LNCaP clone FGC (cell line): Measurements from ENCODE around the gene LRRC10B.

Experiments
- DNase-seq: peaks from one replicate; pipeline ENCODE4 v3.0.0-alpha.2; 2011; ENCODE audit warnings: low read depth
- H3K4me3 ChIP-seq: 2 replicates; pipeline ENCODE4 v1.5.1; 2011; ENCODE audit warnings: mild to moderate bottlenecking, low read depth, low read length, control low read depth
- TF ChIP-seq, protein P1 (sequence below): IDR thresholded peaks from 2 replicates; pipeline ENCODE4 v1.5.1; 2012; ENCODE audit warnings: mild to moderate bottlenecking; ENCODE audit not compliant: control insufficient read depth, insufficient read depth; ENCODE audit errors: extremely low read depth

The LRRC10B gene

DNA sequence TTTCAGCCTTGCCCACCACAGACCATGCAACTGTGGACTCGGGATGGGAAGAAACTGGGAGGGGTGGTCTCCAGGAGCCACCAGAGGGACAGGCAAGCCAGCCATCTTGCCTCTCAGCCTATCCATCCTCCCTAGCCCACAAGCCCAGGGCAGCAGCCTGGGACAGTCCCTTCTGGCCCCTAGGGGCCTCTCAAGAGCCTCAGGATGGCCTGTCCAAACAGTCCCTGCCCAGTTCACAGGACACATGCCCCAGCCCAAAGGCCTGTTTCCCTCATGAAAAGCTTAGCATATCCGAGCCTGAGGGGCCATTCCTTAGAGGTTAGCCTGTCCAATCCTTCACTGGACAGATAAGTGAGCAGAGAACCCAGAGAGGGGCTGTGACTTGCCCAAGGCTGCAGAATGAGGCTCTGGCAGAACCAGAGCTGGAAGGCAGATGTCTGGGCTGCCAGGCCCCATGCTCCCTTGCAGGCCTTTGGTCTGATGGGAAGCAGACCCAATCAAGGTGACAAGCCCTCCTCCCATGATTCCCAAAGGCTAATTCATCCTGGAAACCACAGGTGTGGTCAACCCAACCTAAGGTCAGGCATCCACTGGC, 28.2 kb downstream of the LRRC10B start:
- TF ChIP-seq, protein P1, sequence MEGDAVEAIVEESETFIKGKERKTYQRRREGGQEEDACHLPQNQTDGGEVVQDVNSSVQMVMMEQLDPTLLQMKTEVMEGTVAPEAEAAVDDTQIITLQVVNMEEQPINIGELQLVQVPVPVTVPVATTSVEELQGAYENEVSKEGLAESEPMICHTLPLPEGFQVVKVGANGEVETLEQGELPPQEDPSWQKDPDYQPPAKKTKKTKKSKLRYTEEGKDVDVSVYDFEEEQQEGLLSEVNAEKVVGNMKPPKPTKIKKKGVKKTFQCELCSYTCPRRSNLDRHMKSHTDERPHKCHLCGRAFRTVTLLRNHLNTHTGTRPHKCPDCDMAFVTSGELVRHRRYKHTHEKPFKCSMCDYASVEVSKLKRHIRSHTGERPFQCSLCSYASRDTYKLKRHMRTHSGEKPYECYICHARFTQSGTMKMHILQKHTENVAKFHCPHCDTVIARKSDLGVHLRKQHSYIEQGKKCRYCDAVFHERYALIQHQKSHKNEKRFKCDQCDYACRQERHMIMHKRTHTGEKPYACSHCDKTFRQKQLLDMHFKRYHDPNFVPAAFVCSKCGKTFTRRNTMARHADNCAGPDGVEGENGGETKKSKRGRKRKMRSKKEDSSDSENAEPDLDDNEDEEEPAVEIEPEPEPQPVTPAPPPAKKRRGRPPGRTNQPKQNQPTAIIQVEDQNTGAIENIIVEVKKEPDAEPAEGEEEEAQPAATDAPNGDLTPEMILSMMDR = no peak
- H3K4me3 ChIP-seq = no peak overlapping the region
- DNase-seq = no peak

- TF ChIP-seq, protein P1 = no peak
- no peak for DNase-seq
- H3K4me3 ChIP-seq = no peak overlapping the region
These were observed 28.8 kb downstream of the LRRC10B start for GRCh38 chr11:61537326-61537725.

DNA sequence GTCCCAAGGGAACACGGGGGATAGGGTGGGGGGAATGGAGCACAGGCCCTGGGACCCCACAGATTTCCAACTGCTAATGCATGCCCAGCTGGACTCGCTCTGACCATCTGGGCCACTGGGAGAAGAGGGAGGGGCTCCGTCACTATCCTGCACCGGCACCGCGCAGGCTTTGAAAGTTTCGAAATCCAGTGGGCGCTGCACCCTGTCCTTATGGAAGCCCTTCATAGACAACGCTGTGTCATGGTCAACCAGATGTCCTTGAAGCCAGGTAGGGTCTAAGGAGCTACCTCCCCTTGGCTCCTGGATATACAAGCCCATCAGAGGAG, 30.1 kb downstream of the LRRC10B start:
- DNase-seq = no peak
- TF ChIP-seq, protein P1 = no peak

DNA sequence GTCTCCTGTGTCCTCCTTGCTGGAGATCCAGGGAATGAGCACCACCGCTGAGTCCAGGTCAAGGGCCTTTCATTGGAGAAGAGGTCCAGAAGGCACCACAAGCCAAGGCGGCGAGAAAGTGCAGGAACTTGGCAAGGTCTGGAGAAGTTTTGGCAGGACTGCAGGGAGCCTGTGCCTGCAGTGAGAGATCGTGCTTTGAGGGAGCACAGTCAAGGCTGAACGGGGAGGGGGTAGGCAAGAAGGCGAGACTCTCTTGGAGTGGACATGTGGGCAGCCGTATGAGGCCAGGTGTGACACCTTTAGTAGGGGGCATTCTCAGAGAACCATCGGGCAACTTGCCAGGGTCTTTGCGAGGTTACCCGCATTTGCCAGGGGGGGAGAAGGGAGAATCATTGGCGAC, 30.5 kb downstream of the LRRC10B start:
- TF ChIP-seq, protein P1 = no peak
- no peak for DNase-seq
- H3K4me3 ChIP-seq = no peak overlapping the region

More for the DNA sequence above, 30.1 kb downstream of the LRRC10B start:
- H3K4me3 ChIP-seq = no peak overlapping the region

- H3K4me3 ChIP-seq = no peak overlapping the region
- no peak for DNase-seq
- TF ChIP-seq, protein P1 = no peak
These were observed 31.3 kb downstream of the LRRC10B start for GRCh38 chr11:61539831-61540357.

GRCh38 chr11:61540528-61540927, 32.0 kb downstream of the LRRC10B start:
- H3K4me3 ChIP-seq = no peak overlapping the region
- DNase-seq = no peak
- TF ChIP-seq, protein P1 = no peak

DNA sequence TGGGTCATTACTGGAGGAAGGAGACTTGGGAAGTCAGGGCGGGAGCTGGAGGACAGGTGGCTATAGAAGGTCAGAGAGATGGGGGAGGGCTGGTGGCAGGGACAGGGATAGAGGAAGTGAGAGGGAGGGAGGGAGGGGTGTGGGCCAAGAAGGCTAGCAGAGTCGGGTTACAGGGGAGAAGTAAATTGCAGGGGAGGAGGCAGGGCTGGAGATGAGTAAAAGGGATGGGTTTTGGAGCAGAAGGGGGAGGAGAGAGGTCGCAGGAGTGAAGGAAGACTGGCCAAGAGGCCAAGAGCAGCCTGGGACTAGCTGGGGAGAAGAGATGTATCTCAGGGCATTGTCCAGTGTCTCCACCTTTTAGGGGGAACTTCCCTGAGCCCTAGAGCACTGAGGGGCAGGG, 33.0 kb downstream of the LRRC10B start:
- TF ChIP-seq, protein P1 = no peak
- no peak overlapping the region for H3K4me3 ChIP-seq
- no peak for DNase-seq
